ENCODE data around the gene MACROD2. TPM values are rescaled to one million over a fixed set of nuclear protein-coding genes. Genes with fewer than 3 reads are reported as not detected.

The MACROD2 gene
- total RNA-seq, 1 donor from 2014 or later: 6.4 TPM

GRCh38 chr20:14477125-14477524, 481.8 kb downstream of the MACROD2 start:
- H3K9me3 Mint-ChIP-seq: no peaks in the 10 kb centered on the region
- no peak for DNase-seq (ENCODE audit: low read depth, low spot score)
- H3K4me3 Mint-ChIP-seq: no peak overlapping the region
- H3K27ac Mint-ChIP-seq (ENCODE audit: unreplicated experiment): no peak overlapping the region
- H3K4me1 Mint-ChIP-seq: no peaks in the 10 kb centered on the region
- no peaks in the 10 kb centered on the region for H3K27me3 Mint-ChIP-seq (ENCODE audit: low read depth)
- no peaks in the 10 kb centered on the region for H3K36me3 Mint-ChIP-seq (ENCODE audit: low read depth)
- TF ChIP-seq CTCF (conservative IDR thresholded peaks at IDR 0.05): no peak

- Mint-ChIP-seq H3K4me3 (no peak overlapping the region), H3K27ac (ENCODE audit: unreplicated experiment) (no peak overlapping the region), H3K36me3 (ENCODE audit: low read depth) (no peaks in the 10 kb centered on the region), H3K27me3 (ENCODE audit: low read depth) (no peaks in the 10 kb centered on the region), H3K4me1 (no peaks in the 10 kb centered on the region), H3K9me3 (peaks cover 3% of the 10 kb centered on the region)
- DNase-seq (ENCODE audit: low read depth, low spot score): no peak
- no peak for TF ChIP-seq CTCF (conservative IDR thresholded peaks at IDR 0.05)
These were observed 482.8 kb downstream of the MACROD2 start for GRCh38 chr20:14478126-14478525.

- Mint-ChIP-seq H3K4me1 (no peaks in the 10 kb centered on the region), H3K27me3 (ENCODE audit: low read depth) (no peaks in the 10 kb centered on the region), H3K27ac (ENCODE audit: unreplicated experiment) (no peak overlapping the region), H3K36me3 (ENCODE audit: low read depth) (peaks cover 8% of the 10 kb centered on the region), H3K9me3 (peaks cover 12% of the 10 kb centered on the region), H3K4me3 (no peak overlapping the region)
- no peak for TF ChIP-seq CTCF (conservative IDR thresholded peaks at IDR 0.05)
- no peak for DNase-seq (ENCODE audit: low read depth, low spot score)
These were observed 486.5 kb downstream of the MACROD2 start for GRCh38 chr20:14481863-14482262.

- H3K27me3 Mint-ChIP-seq (ENCODE audit: low read depth): no peaks in the 10 kb centered on the region
- TF ChIP-seq CTCF (conservative IDR thresholded peaks at IDR 0.05): no peak
- H3K4me3 Mint-ChIP-seq: no peak overlapping the region
- H3K9me3 Mint-ChIP-seq: peaks cover 10% of the 10 kb centered on the region
- H3K4me1 Mint-ChIP-seq: no peaks in the 10 kb centered on the region
- no peak for DNase-seq (ENCODE audit: low read depth, low spot score)
- no peak overlapping the region for H3K27ac Mint-ChIP-seq (ENCODE audit: unreplicated experiment)
- peaks cover 8% of the 10 kb centered on the region for H3K36me3 Mint-ChIP-seq (ENCODE audit: low read depth)
These were observed 492.9 kb downstream of the MACROD2 start for GRCh38 chr20:14488212-14488611.

GRCh38 chr20:14488756-14489479, 493.6 kb downstream of the MACROD2 start:
- Mint-ChIP-seq H3K9me3 (peaks cover 10% of the 10 kb centered on the region), H3K27me3 (ENCODE audit: low read depth) (no peaks in the 10 kb centered on the region)
- TF ChIP-seq CTCF (conservative IDR thresholded peaks at IDR 0.05): no peak

More at GRCh38 chr20:14488756-14489479, 493.6 kb downstream of the MACROD2 start:
- Mint-ChIP-seq H3K36me3 (ENCODE audit: low read depth) (peaks cover 8% of the 10 kb centered on the region), H3K27ac (ENCODE audit: unreplicated experiment) (no peak overlapping the region), H3K4me3 (no peak overlapping the region), H3K4me1 (no peaks in the 10 kb centered on the region)
- no peak for DNase-seq (ENCODE audit: low read depth, low spot score)

All from neural crest cell (in vitro differentiated cells).